Astrocyte of the spinal cord (primary cell): ENCODE measurements around the gene TNPO3.
"Not testable (repeated sequence)": the region's sequence is repeated elsewhere in the genome, so short reads cannot be mapped to it uniquely, and the experiment has no call there.

ENCODE experiments used
- DNase-seq: peaks from one replicate; pipeline ENCODE4 v3.0.0; 2011; ENCODE audit warnings: low read depth, low spot score
- H3K4me3 ChIP-seq: 2 replicates; pipeline ENCODE4 v1.5.1; 2011; ENCODE audit warnings: low read depth, mild to moderate bottlenecking, low read length, moderate library complexity
- CTCF ChIP-seq: IDR thresholded peaks from 2 replicates; pipeline ENCODE4 v1.5.1; 2012; ENCODE audit warnings: low read depth, mild to moderate bottlenecking, low read length, inconsistent platforms
- in situ Hi-C: cut with HindIII; loops from 2 replicates; pipeline ENCODE4 v1.10.0; 2017; ENCODE audit warnings: low sequenced_read_pairs

Gene TNPO3

GRCh38 chr7:129041142-129042085, 13.5 kb downstream of the TNPO3 start:
- DNase-seq, result peak; percentile 12
- in situ Hi-C loops, result no loop called here
- no peak for TF ChIP-seq CTCF
- no peak overlapping the region for H3K4me3 ChIP-seq

GRCh38 chr7:129038468-129038867, 16.4 kb downstream of the TNPO3 start:
- in situ Hi-C loops, DNase-seq, H3K4me3 ChIP-seq: not testable (repeated sequence)

GRCh38 chr7:129037585-129037984, 17.3 kb downstream of the TNPO3 start:
- no peak for TF ChIP-seq CTCF

GRCh38 chr7:129032017-129032416, 22.9 kb downstream of the TNPO3 start:
- H3K4me3 ChIP-seq, result no peak overlapping the region
- in situ Hi-C loops, result no loop called here
- no peak for TF ChIP-seq CTCF
- DNase-seq, result no peak

More at GRCh38 chr7:129037585-129037984, 17.3 kb downstream of the TNPO3 start:
- H3K4me3 ChIP-seq, result no peak overlapping the region
- no peak for DNase-seq
- in situ Hi-C loops, result no loop called here

- in situ Hi-C loops, result no loop called here
- no peak overlapping the region for H3K4me3 ChIP-seq
- no peak for TF ChIP-seq CTCF
- DNase-seq, result no peak
Measured at GRCh38 chr7:129030440-129030839, 24.5 kb downstream of the TNPO3 start.

- no peak overlapping the region for H3K4me3 ChIP-seq
- in situ Hi-C loops, result no loop called here
- no peak for DNase-seq
- TF ChIP-seq CTCF, result no peak
Measured at GRCh38 chr7:129024125-129024524, 30.8 kb downstream of the TNPO3 start.

GRCh38 chr7:129021656-129022055, 33.3 kb downstream of the TNPO3 start:
- DNase-seq, result no peak
- no peak for TF ChIP-seq CTCF
- in situ Hi-C loops, result no loop called here
- no peak overlapping the region for H3K4me3 ChIP-seq
